Measurements from ENCODE around the gene CENATAC.

The CENATAC gene

GRCh38 chr11:119049081-119049480, 51.1 kb downstream of the CENATAC start:
- Histone ChIP-seq H4K20me1 (ENCODE audit: insufficient read depth, low read length) (no peaks in the 10 kb centered on the region), H3K79me2 (ENCODE audit: low read length) (peaks cover 39% of the 10 kb centered on the region), H3K4me3 (ENCODE audit: low read length) (no peak overlapping the region), H3K27me3 (replicated peaks; ENCODE audit: insufficient read depth, low read length) (no peaks in the 10 kb centered on the region), H3K4me2 (ENCODE audit: low read depth, low read length) (no peak overlapping the region), H3F3A (ENCODE audit: insufficient read depth, low read length) (0 out of 2 replicates have a peak, but pooled peaks cover 3% of the 10 kb centered on the region), H3K9me3 (replicated peaks; ENCODE audit: insufficient read depth, low read length) (no peaks in the 10 kb centered on the region), H2AFZ (ENCODE audit: low read length) (no peak overlapping the region), H3K36me3 (replicated peaks; ENCODE audit: insufficient read depth, low read length) (peaks cover 30% of the 10 kb centered on the region; the same call in 1 of the 2 replicates), H3K9ac (ENCODE audit: low read length) (no peak overlapping the region), H3K4me1 (ENCODE audit: low read length) (no peaks in the 10 kb centered on the region), H3K27ac (ENCODE audit: low read length) (no peak overlapping the region), H3K9me2 (replicated peaks; ENCODE audit: insufficient read depth, low read length) (no peaks in the 10 kb centered on the region)
- TF ChIP-seq EZH2phosphoT487 (IDR thresholded peaks at IDR 0.05; ENCODE audit: low read length) (no peak), CTCF (IDR thresholded peaks at IDR 0.05; ENCODE audit: low read length) (no peak), EZH2 (optimal IDR thresholded peaks at IDR 0.05; ENCODE audit: low read depth, low read length) (no peak)
- DNase-seq = no peak

- H3F3A ChIP-seq (ENCODE audit: insufficient read depth, low read length) = peaks cover 5% of the 10 kb centered on the region; the same call in 1 of the 2 replicates
- H3K9me2 ChIP-seq (replicated peaks; ENCODE audit: insufficient read depth, low read length) = no peaks in the 10 kb centered on the region
- no peak overlapping the region for H3K4me3 ChIP-seq (ENCODE audit: low read length)
- peaks cover 37% of the 10 kb centered on the region for H3K36me3 ChIP-seq (replicated peaks; ENCODE audit: insufficient read depth, low read length)
- no peak overlapping the region for H3K9ac ChIP-seq (ENCODE audit: low read length)
- peaks cover 64% of the 10 kb centered on the region for H3K79me2 ChIP-seq (ENCODE audit: low read length)
- TF ChIP-seq EZH2phosphoT487 (IDR thresholded peaks at IDR 0.05; ENCODE audit: low read length) (no peak), CTCF (IDR thresholded peaks at IDR 0.05; ENCODE audit: low read length) (no peak), EZH2 (optimal IDR thresholded peaks at IDR 0.05; ENCODE audit: low read depth, low read length) (no peak)
- H2AFZ ChIP-seq (ENCODE audit: low read length) = no peak overlapping the region
- H3K9me3 ChIP-seq (replicated peaks; ENCODE audit: insufficient read depth, low read length) = no peaks in the 10 kb centered on the region
- 0 out of 2 replicates have a peak, but pooled peaks cover 9% of the 10 kb centered on the region for H4K20me1 ChIP-seq (ENCODE audit: insufficient read depth, low read length)
- H3K27ac ChIP-seq (ENCODE audit: low read length) = no peak overlapping the region
- H3K27me3 ChIP-seq (replicated peaks; ENCODE audit: insufficient read depth, low read length) = no peaks in the 10 kb centered on the region
- no peak overlapping the region for H3K4me2 ChIP-seq (ENCODE audit: low read depth, low read length)
- H3K4me1 ChIP-seq (ENCODE audit: low read length) = peaks cover 9% of the 10 kb centered on the region
- no peak for DNase-seq
Observed at GRCh38 chr11:119051440-119052162, 53.7 kb downstream of the CENATAC start.

- H3F3A ChIP-seq (ENCODE audit: insufficient read depth, low read length) = peaks cover 5% of the 10 kb centered on the region; the same call in 1 of the 2 replicates
- no peak overlapping the region for H3K9ac ChIP-seq (ENCODE audit: low read length)
- peaks cover 9% of the 10 kb centered on the region for H3K4me1 ChIP-seq (ENCODE audit: low read length)
Observed at GRCh38 chr11:119052163-119052814, 54.4 kb downstream of the CENATAC start.

More at GRCh38 chr11:119052163-119052814, 54.4 kb downstream of the CENATAC start:
- H4K20me1 ChIP-seq (ENCODE audit: insufficient read depth, low read length) = 0 out of 2 replicates have a peak, but pooled peaks cover 9% of the 10 kb centered on the region
- no peak overlapping the region for H3K27ac ChIP-seq (ENCODE audit: low read length)
- H3K36me3 ChIP-seq (replicated peaks; ENCODE audit: insufficient read depth, low read length) = peaks cover 36% of the 10 kb centered on the region
- H3K4me2 ChIP-seq (ENCODE audit: low read depth, low read length) = no peak overlapping the region
- DNase-seq = no peak
- TF ChIP-seq EZH2phosphoT487 (IDR thresholded peaks at IDR 0.05; ENCODE audit: low read length) (no peak), EZH2 (optimal IDR thresholded peaks at IDR 0.05; ENCODE audit: low read depth, low read length) (no peak), CTCF (IDR thresholded peaks at IDR 0.05; ENCODE audit: low read length) (no peak)
- no peak overlapping the region for H2AFZ ChIP-seq (ENCODE audit: low read length)
- no peaks in the 10 kb centered on the region for H3K9me2 ChIP-seq (replicated peaks; ENCODE audit: insufficient read depth, low read length)
- peaks cover 67% of the 10 kb centered on the region for H3K79me2 ChIP-seq (ENCODE audit: low read length)
- no peak overlapping the region for H3K4me3 ChIP-seq (ENCODE audit: low read length)
- no peaks in the 10 kb centered on the region for H3K27me3 ChIP-seq (replicated peaks; ENCODE audit: insufficient read depth, low read length)
- H3K9me3 ChIP-seq (replicated peaks; ENCODE audit: insufficient read depth, low read length) = no peaks in the 10 kb centered on the region
